Prostate gland (tissue), 2 donors: ENCODE data around the gene LONRF2. TPM values are rescaled to one million over a fixed set of nuclear protein-coding genes. Genes with fewer than 3 reads are reported as not detected.
A peak's percentile ranks its signal among the peaks of the same experiment; 100 is the strongest.

ENCODE experiments used
- DNase-seq: peaks from one replicate; pipeline ENCODE4 v3.0.0-alpha.2; 2019; ENCODE audit warnings: low spot score
- H3K27ac ChIP-seq, 2 donors: fragments of 200-600 bp; sonication (generic); 2 replicates each; pipeline ENCODE4 v1.5.1; 2017 to 2019
- H3K27me3 ChIP-seq: fragments of 200-600 bp; sonication (generic); replicated peaks from 2 replicates; pipeline ENCODE4 v1.5.1; 2019; ENCODE audit not compliant: insufficient read depth
- H3K36me3 ChIP-seq, 2 donors: fragments of 200-600 bp; sonication (generic); 1 replicate in 1 of 2; 2 replicates in 1 of 2; pipeline versions ENCODE4 v1.5.1 to v1.8.1; 2017 to 2019
- H3K4me1 ChIP-seq: fragments of 200-600 bp; sonication (generic); replicated peaks from 2 replicates; pipeline ENCODE4 v1.5.1; 2019
- H3K4me3 ChIP-seq, 2 donors: fragments of 200-600 bp; sonication (generic); 2 replicates each; pipeline ENCODE4 v1.5.1; 2017 to 2019
- H3K9me3 ChIP-seq: fragments of 200-600 bp; sonication (generic); 2 replicates; pipeline ENCODE4 v1.5.1; 2017
- POLR2A ChIP-seq: fragments of 450-650 bp; IDR thresholded peaks from one replicate; pipeline ENCODE4 v1.6.1; 2016; ENCODE audit warnings: antibody characterized with exemption, mild to moderate bottlenecking
- POLR2AphosphoS5 ChIP-seq: sonication (generic); formaldehyde crosslinking; IDR thresholded peaks from one replicate; pipeline ENCODE4 v1.6.1; 2017; ENCODE audit warnings: antibody characterized with exemption
- WGBS: methylation state at CpG from one replicate; pipeline ENCODE4 v1.1.5; 2018; 5-methylcytosine and 5-hydroxymethylcytosine counted together
- intact Hi-C: fragments of 100-400 bp; cut with DNase I; formaldehyde crosslinking; loops from one replicate; pipeline ENCODE4 v1.14.2; 2022
- total RNA-seq, 2 donors: library from RNA; depleted of rRNA; stranded (reverse); fragments of >200 nt; gene quantifications; one replicate each; pipeline ENCODE4 v1.1.0, GENCODE V29; 2016
- TF ChIP-seq, protein P1 (sequence below), 4 experiments: fragments of 200-600 bp in 2 of 4; fragments of 450-650 bp in 2 of 4; sonication (generic) in 2 of 4; IDR thresholded peaks; 1 replicate in 3 of 4; 2 replicates in 1 of 4; pipeline ENCODE4 v1.5.1; 2016 to 2019; ENCODE audit warnings: antibody characterized with exemption in 4 of 4, mild to moderate bottlenecking in 2 of 4, moderate library complexity in 2 of 4

Gene LONRF2
- total RNA-seq, 2 donors from 2014 or later = 8.2 to 20.4 TPM

- H3K4me1 ChIP-seq = no peaks in the 10 kb centered on the region
- WGBS = 55% methylated on average over 5 of the region's 5 CpGs
- TF ChIP-seq POLR2AphosphoS5 = no peak
- TF ChIP-seq, protein P1, sequence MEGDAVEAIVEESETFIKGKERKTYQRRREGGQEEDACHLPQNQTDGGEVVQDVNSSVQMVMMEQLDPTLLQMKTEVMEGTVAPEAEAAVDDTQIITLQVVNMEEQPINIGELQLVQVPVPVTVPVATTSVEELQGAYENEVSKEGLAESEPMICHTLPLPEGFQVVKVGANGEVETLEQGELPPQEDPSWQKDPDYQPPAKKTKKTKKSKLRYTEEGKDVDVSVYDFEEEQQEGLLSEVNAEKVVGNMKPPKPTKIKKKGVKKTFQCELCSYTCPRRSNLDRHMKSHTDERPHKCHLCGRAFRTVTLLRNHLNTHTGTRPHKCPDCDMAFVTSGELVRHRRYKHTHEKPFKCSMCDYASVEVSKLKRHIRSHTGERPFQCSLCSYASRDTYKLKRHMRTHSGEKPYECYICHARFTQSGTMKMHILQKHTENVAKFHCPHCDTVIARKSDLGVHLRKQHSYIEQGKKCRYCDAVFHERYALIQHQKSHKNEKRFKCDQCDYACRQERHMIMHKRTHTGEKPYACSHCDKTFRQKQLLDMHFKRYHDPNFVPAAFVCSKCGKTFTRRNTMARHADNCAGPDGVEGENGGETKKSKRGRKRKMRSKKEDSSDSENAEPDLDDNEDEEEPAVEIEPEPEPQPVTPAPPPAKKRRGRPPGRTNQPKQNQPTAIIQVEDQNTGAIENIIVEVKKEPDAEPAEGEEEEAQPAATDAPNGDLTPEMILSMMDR (IDR thresholded peaks at IDR 0.05) = no peak
- no peak for TF ChIP-seq POLR2A
- H3K9me3 ChIP-seq = no peaks in the 10 kb centered on the region
- no peaks in the 10 kb centered on the region for H3K36me3 ChIP-seq
- H3K27me3 ChIP-seq = no peaks in the 10 kb centered on the region
- no peak for DNase-seq
- no peak overlapping the region for H3K4me3 ChIP-seq
- intact Hi-C loops = no loop called here
- no peak overlapping the region for H3K27ac ChIP-seq
Observed at GRCh38 chr2:100339823-100340222, 17.5 kb upstream of the LONRF2 start.

GRCh38 chr2:100334929-100335328 is 12.6 kb upstream of the LONRF2 start:
- WGBS = 73% methylated on average over 2 of the region's 2 CpGs
- Histone ChIP-seq H3K36me3 (no peaks in the 10 kb centered on the region), H3K27ac (no peak overlapping the region), H3K27me3 (no peaks in the 10 kb centered on the region), H3K4me3 (no peak overlapping the region), H3K9me3 (no peaks in the 10 kb centered on the region), H3K4me1 (no peaks in the 10 kb centered on the region)
- no peak for DNase-seq
- intact Hi-C loops = no loop called here
- TF ChIP-seq POLR2A = no peak
- no peak for TF ChIP-seq POLR2AphosphoS5
- TF ChIP-seq, protein P1 (IDR thresholded peaks at IDR 0.05) = no peak

- no peaks in the 10 kb centered on the region for H3K9me3 ChIP-seq
- intact Hi-C loops = loop anchor here (10.0 kb wide), 1 partner anchor 57 kb away; no protein-coding TSS in a partner anchor
- no peaks in the 10 kb centered on the region for H3K27me3 ChIP-seq
- DNase-seq = no peak
- H3K4me3 ChIP-seq = no peak overlapping the region
- no peaks in the 10 kb centered on the region for H3K4me1 ChIP-seq
- no peaks in the 10 kb centered on the region for H3K36me3 ChIP-seq
- 86% methylated on average over 4 of the region's 4 CpGs for WGBS
- no peak for TF ChIP-seq POLR2A
- TF ChIP-seq, protein P1 (IDR thresholded peaks at IDR 0.05) = no peak
- no peak for TF ChIP-seq POLR2AphosphoS5
- no peak overlapping the region for H3K27ac ChIP-seq
Observed at GRCh38 chr2:100327742-100328141, 5.4 kb upstream of the LONRF2 start.

- Histone ChIP-seq H3K4me3 (peak overlapping the region; percentile 60 to 69), H3K9me3 (no peaks in the 10 kb centered on the region), H3K27me3 (no peaks in the 10 kb centered on the region), H3K4me1 (no peaks in the 10 kb centered on the region), H3K36me3 (no peaks in the 10 kb centered on the region), H3K27ac (peak overlapping the region; percentile 83 to 84)
- intact Hi-C loops = loop anchor here (5.0 to 10.0 kb wide), 2 partner anchors 59 to 63 kb away; no protein-coding TSS in a partner anchor
- peak; percentile 26 for DNase-seq
- WGBS = 2% methylated on average over 29 of the region's 77 CpGs
- TF ChIP-seq, protein P1 (IDR thresholded peaks at IDR 0.05) = peak in 2 of 4 experiments; percentile 31 to 45
- TF ChIP-seq POLR2A = no peak
Observed at GRCh38 chr2:100321179-100321865, 979 bp downstream of the LONRF2 start.
